Kidney (tissue), 14 donors: ENCODE measurements around the gene PLCH2. TPM values are rescaled to one million over a fixed set of nuclear protein-coding genes. Genes with fewer than 3 reads are reported as not detected.

Experiments used
- DNase-seq, 5 donors: peaks; one replicate each; pipeline ENCODE4 v3.0.0-alpha.2; 2013 to 2020
- FAIRE-seq: peaks from 2 replicates; lab custom pipeline; 2012; peaks lifted over from hg19 to GRCh38; lab: Jason Lieb, UNC
- H3K27ac ChIP-seq, 2 donors: one replicate each; pipeline ENCODE4 v1.7.0; 2013; ENCODE audit warnings: low read depth in 2 of 2, low read length in 2 of 2, inconsistent platforms in 1 of 2
- H3K27me3 ChIP-seq: one replicate; pipeline ENCODE4 v1.7.1; 2013; ENCODE audit warnings: low read length, inconsistent platforms; ENCODE audit not compliant: control insufficient read depth, insufficient read depth
- H3K36me3 ChIP-seq, 3 donors: one replicate each; pipeline versions ENCODE4 v1.7.0 to v1.7.1; 2013; ENCODE audit warnings: low read length in 3 of 3, control low read depth in 1 of 3, inconsistent platforms in 1 of 3; ENCODE audit not compliant: insufficient read depth in 3 of 3, control insufficient read depth in 2 of 3
- H3K4me1 ChIP-seq, 3 donors: one replicate each; pipeline versions ENCODE4 v1.7.0 to v1.7.1; 2013; ENCODE audit warnings: low read length in 3 of 3, inconsistent platforms in 1 of 3, low read depth in 1 of 3; ENCODE audit not compliant: control insufficient read depth in 2 of 3, insufficient read depth in 2 of 3
- H3K4me3 ChIP-seq, 3 donors: one replicate each; pipeline versions ENCODE4 v1.7.0 to v1.8.1; 2013; ENCODE audit warnings: low read length in 3 of 3, control low read depth in 1 of 3, inconsistent platforms in 1 of 3
- H3K9ac ChIP-seq, 3 donors: one replicate each; pipeline versions ENCODE4 v1.7.0 to v1.7.1; 2013; ENCODE audit warnings: low read length in 3 of 3, control low read depth in 1 of 3, inconsistent platforms in 1 of 3
- H3K9me3 ChIP-seq, 3 donors: one replicate each; pipeline versions ENCODE4 v1.7.0 to v1.7.1; 2013; ENCODE audit warnings: low read length in 3 of 3, control low read depth in 1 of 3, inconsistent platforms in 1 of 3; ENCODE audit not compliant: control insufficient read depth in 2 of 3, insufficient read depth in 1 of 3
- intact Hi-C: fragments of 100-400 bp; cut with DNase I; formaldehyde crosslinking; loops from one replicate; pipeline ENCODE4 v1.11.1; 2022
- polyA plus RNA-seq: library from polyadenylated mRNA; stranded (reverse); fragments of 350-450 nt; fragmentation: Illumina TruSeq; extraction: RNeasy Lipid Tissue Mini Kit (QIAGEN cat#74804); gene quantifications from one replicate; pipeline ENCODE4 v1.2.3, GENCODE V29; 2014; ENCODE audit warnings: low read depth, low replicate concordance; ENCODE audit not compliant: insufficient read depth
- total RNA-seq: library from RNA; stranded (reverse); fragmentation: NEBNext Ultra II Directional; extraction: Animal tissue kit (Norgen Biotek cat#: 25700); gene quantifications from one replicate; pipeline ENCODE4 v1.2.1, GENCODE V29; 2021
- TF ChIP-seq, protein P1 (sequence below): IDR thresholded peaks from 3 replicates; pipeline ENCODE4 v1.5.1; 2012; ENCODE audit warnings: mild to moderate bottlenecking, moderate library complexity, borderline replicate concordance; ENCODE audit not compliant: insufficient read depth; ENCODE audit errors: extremely low read depth
- donor health status: control.
- donor health status: control.
- donor health status: control.
- donor health status: control.
- donor health status: control.
- donor health status: DM: yes; HTN: yes; CAD: no.
- donor health status: Normal renal cell carcinoma (clear cell type).

Gene PLCH2
- total and polyA plus RNA-seq, 2 donors from 2014 or later: 7.4 to 8.7 TPM

DNA sequence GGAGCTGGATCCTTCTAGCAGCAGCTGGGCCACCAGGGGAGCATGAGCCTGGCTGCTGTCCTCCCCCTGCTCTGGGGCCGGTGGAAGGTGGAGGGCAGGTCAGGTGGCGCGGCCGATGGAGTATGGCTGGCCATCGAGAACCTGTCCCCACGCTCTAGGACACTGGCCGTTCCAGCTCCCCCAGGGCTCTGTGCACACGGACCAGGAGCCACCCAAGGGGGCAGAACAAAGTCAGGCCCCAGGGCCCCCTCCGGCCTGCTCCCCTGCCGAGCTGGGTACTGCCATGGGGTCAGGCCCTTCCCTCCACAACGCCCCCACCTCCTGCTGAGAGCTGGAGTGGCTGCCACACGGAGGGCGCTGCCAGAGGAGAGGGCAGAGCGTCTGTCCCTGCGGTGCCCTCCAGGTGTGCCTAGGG lies 4.5 kb upstream of the PLCH2 start:
- FAIRE-seq (no peak), DNase-seq (no peak)
- Histone ChIP-seq H3K9ac (no peak overlapping the region), H3K27me3 (no peaks in the 10 kb centered on the region), H3K4me3 (no peak overlapping the region), H3K9me3 (no peaks in the 10 kb centered on the region), H3K36me3 (no peaks in the 10 kb centered on the region), H3K4me1 (peaks cover 0 to 5% (median 3%) of the 10 kb centered on the region in 3 donors), H3K27ac (no peak overlapping the region)
- TF ChIP-seq, protein P1, sequence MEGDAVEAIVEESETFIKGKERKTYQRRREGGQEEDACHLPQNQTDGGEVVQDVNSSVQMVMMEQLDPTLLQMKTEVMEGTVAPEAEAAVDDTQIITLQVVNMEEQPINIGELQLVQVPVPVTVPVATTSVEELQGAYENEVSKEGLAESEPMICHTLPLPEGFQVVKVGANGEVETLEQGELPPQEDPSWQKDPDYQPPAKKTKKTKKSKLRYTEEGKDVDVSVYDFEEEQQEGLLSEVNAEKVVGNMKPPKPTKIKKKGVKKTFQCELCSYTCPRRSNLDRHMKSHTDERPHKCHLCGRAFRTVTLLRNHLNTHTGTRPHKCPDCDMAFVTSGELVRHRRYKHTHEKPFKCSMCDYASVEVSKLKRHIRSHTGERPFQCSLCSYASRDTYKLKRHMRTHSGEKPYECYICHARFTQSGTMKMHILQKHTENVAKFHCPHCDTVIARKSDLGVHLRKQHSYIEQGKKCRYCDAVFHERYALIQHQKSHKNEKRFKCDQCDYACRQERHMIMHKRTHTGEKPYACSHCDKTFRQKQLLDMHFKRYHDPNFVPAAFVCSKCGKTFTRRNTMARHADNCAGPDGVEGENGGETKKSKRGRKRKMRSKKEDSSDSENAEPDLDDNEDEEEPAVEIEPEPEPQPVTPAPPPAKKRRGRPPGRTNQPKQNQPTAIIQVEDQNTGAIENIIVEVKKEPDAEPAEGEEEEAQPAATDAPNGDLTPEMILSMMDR: no peak
- intact Hi-C loops: no loop called here

DNA sequence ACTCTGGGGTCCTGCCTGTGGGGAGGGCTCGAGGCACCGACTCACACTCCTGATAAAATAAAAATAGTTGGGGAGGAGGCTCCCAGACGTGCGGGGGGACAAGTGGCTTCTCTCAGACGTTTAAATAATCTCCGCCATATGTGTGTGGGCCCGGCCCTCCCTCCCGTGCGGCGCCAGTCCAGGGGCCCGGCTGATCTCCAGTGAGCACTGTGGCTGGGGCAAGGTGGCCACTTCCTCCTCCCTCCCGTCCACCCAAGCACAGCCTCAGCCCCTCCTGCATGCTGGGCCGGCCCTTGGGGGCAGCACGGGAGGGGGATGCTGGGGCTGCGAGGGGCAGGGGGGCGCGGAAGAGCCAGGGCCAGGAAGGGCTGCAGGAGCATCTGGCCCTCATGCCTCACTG lies 4.0 kb upstream of the PLCH2 start:
- H3K9ac ChIP-seq: no peak overlapping the region
- H3K27me3 ChIP-seq: no peaks in the 10 kb centered on the region
- TF ChIP-seq, protein P1: no peak
- DNase-seq: no peak
- no peaks in the 10 kb centered on the region for H3K9me3 ChIP-seq
- H3K4me3 ChIP-seq: no peak overlapping the region
- FAIRE-seq: no peak
- intact Hi-C loops: no loop called here
- no peaks in the 10 kb centered on the region for H3K36me3 ChIP-seq
- H3K4me1 ChIP-seq: peaks cover 0 to 5% (median 3%) of the 10 kb centered on the region in 3 donors
- H3K27ac ChIP-seq: no peak overlapping the region

DNA sequence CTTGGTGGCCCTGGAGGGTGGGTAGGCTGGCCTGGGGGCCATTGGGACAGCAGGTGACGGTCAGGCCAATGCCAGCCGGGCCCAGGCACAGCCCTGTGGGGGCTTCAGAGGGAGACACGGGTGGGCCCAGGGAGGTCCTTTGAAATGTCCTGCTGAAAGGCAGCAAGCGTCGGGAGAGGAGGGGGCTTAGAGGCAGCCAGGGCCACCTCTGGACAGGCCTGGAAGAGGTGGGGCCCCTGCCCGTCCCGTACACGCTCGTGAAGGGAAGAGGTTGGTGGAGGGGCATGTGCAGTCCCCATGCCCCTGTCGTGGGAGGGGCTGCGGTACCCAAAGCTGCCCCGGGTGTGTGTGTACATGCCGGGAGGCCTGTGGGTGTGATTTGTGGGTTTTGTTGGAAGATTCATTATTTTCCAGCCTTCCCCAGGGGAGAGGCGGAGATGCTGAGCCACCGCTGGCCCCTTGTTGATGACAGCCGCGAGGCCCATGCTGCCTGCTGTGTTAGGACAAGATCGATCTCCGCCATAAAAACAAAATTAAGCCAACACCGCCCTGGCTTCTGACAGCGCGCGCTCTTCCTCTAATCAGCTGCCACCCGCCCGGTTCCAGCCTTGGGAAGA lies 3.4 kb upstream of the PLCH2 start:
- H3K4me1 ChIP-seq: peaks cover 0 to 5% (median 3%) of the 10 kb centered on the region in 3 donors
- no peaks in the 10 kb centered on the region for H3K9me3 ChIP-seq
- intact Hi-C loops: no loop called here
- no peaks in the 10 kb centered on the region for H3K27me3 ChIP-seq
- no peak overlapping the region for H3K27ac ChIP-seq
- FAIRE-seq (no peak), DNase-seq (no peak)
- H3K36me3 ChIP-seq: no peaks in the 10 kb centered on the region
- H3K4me3 ChIP-seq: no peak overlapping the region
- no peak overlapping the region for H3K9ac ChIP-seq
- TF ChIP-seq, protein P1: no peak

DNA sequence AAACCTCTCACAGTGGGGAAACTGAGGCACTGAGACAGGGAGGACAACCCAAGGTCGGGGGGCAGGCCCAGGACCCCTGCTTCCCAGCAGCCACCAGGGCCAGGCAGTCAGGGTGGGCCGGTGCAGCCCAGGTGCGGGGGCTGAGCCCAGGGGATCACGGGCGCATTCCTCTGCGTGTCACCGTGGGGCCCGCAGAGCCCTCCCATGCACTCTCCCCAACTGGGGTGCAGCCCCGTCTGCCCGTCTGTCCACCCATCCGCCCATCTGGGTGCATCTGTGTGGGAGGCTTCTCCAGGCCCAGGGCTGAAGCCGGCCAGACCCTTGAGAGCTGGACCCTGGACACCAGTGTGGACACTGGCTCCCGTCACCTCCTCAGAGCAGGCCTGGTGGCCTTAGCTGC lies 2.9 kb upstream of the PLCH2 start:
- Histone ChIP-seq H3K27ac (no peak overlapping the region), H3K9ac (no peak overlapping the region), H3K36me3 (no peaks in the 10 kb centered on the region), H3K9me3 (no peaks in the 10 kb centered on the region), H3K4me3 (no peak overlapping the region), H3K4me1 (peaks cover 0 to 5% (median 3%) of the 10 kb centered on the region in 3 donors), H3K27me3 (no peaks in the 10 kb centered on the region)
- TF ChIP-seq, protein P1: no peak
- DNase-seq (no peak), FAIRE-seq (no peak)
- intact Hi-C loops: no loop called here
